ENCODE measurements around the gene NKG7.

NKG7 gene

GRCh38 chr19:51377422-51377821 is 5.0 kb upstream of the NKG7 start:
- H3K36me3 ChIP-seq (ENCODE audit: insufficient read depth, low read length) = no peaks in the 10 kb centered on the region
- peaks cover 29% of the 10 kb centered on the region for H3K4me1 ChIP-seq (ENCODE audit: insufficient read depth, low read length)
- no peak overlapping the region for H2AFZ ChIP-seq (ENCODE audit: low read depth, low read length)
- TF ChIP-seq EZH2 (IDR thresholded peaks at IDR 0.05; ENCODE audit: borderline replicate concordance, low read depth, low read length, severe bottlenecking) = no peak
- TF ChIP-seq, protein P1, sequence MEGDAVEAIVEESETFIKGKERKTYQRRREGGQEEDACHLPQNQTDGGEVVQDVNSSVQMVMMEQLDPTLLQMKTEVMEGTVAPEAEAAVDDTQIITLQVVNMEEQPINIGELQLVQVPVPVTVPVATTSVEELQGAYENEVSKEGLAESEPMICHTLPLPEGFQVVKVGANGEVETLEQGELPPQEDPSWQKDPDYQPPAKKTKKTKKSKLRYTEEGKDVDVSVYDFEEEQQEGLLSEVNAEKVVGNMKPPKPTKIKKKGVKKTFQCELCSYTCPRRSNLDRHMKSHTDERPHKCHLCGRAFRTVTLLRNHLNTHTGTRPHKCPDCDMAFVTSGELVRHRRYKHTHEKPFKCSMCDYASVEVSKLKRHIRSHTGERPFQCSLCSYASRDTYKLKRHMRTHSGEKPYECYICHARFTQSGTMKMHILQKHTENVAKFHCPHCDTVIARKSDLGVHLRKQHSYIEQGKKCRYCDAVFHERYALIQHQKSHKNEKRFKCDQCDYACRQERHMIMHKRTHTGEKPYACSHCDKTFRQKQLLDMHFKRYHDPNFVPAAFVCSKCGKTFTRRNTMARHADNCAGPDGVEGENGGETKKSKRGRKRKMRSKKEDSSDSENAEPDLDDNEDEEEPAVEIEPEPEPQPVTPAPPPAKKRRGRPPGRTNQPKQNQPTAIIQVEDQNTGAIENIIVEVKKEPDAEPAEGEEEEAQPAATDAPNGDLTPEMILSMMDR (IDR thresholded peaks at IDR 0.05; ENCODE audit: borderline replicate concordance, extremely low read depth, low read length, poor library complexity, severe bottlenecking) = no peak
- no peaks in the 10 kb centered on the region for H3K79me2 ChIP-seq (ENCODE audit: insufficient read depth, low read length)
- H3K9ac ChIP-seq (ENCODE audit: low read depth, low read length) = no peak overlapping the region
- no peaks in the 10 kb centered on the region for H4K20me1 ChIP-seq (ENCODE audit: insufficient read depth, low read length)
- H3K4me3 ChIP-seq (ENCODE audit: low read depth in 1 of 2, low read length in 2 of 2) = no peak overlapping the region
- no peak overlapping the region for H3K4me2 ChIP-seq (ENCODE audit: insufficient read depth, low read length)
- no peak for DNase-seq
- H3K9me3 ChIP-seq (ENCODE audit: insufficient read depth, low read length, severe bottlenecking) = peaks cover 4% of the 10 kb centered on the region
- no peak overlapping the region for H3K27ac ChIP-seq (ENCODE audit: low read length)
- no peaks in the 10 kb centered on the region for H3K27me3 ChIP-seq (ENCODE audit: insufficient read depth, low read length, poor library complexity)
- no peak for ATAC-seq (ENCODE audit: insufficient read depth, low read depth)

DNA sequence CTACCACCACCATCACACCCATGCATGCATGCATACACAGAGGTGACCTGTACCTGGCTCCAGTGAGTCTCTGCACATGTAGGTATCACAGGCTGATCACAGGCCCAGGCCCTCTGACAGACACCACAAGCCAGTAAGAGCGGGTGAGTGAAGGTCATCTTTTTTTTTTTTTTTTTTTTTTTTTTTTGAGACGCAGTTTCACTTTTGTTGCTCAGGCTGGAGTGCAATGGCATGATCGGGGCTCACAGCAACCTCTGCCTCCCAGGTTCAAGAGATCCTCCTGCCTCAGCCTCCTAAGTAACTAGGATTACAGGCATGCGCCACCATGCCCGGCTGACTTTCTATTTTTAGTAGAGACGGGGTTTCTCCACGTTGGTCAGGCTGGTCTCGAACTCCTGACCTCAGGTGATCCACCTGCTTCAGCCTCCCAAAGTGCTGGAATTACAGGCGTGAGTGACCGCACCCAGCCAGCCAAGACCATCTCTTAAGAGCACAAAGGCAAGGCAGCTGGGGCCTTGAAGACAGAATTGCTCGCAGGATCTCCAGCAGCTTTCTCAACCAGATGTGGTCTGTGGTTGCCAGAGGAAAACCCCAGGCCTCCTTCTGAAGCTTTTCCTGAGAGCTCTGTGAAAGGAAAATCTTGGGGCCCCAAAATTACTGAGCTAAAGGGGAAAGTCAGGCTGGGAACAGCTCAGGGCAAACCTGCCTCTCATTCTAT is 3.2 kb upstream of the NKG7 start:
- TF ChIP-seq, protein P1 (IDR thresholded peaks at IDR 0.05; ENCODE audit: borderline replicate concordance, extremely low read depth, low read length, poor library complexity, severe bottlenecking) = no peak
- TF ChIP-seq EZH2 (IDR thresholded peaks at IDR 0.05; ENCODE audit: borderline replicate concordance, low read depth, low read length, severe bottlenecking) = no peak
- ATAC-seq (ENCODE audit: insufficient read depth, low read depth) = no peak
- no peak overlapping the region for H3K4me2 ChIP-seq (ENCODE audit: insufficient read depth, low read length)
- H3K9me3 ChIP-seq (ENCODE audit: insufficient read depth, low read length, severe bottlenecking) = no peaks in the 10 kb centered on the region
- H3K4me3 ChIP-seq (ENCODE audit: low read depth in 1 of 2, low read length in 2 of 2) = no peak overlapping the region
- no peaks in the 10 kb centered on the region for H3K27me3 ChIP-seq (ENCODE audit: insufficient read depth, low read length, poor library complexity)
- DNase-seq = peak; percentile 59
- no peak overlapping the region for H2AFZ ChIP-seq (ENCODE audit: low read depth, low read length)
- H3K79me2 ChIP-seq (ENCODE audit: insufficient read depth, low read length) = peaks cover 5% of the 10 kb centered on the region; the same call in 1 of the 2 replicates
- no peak overlapping the region for H3K27ac ChIP-seq (ENCODE audit: low read length)
- no peaks in the 10 kb centered on the region for H3K36me3 ChIP-seq (ENCODE audit: insufficient read depth, low read length)
- peaks cover 47% of the 10 kb centered on the region for H3K4me1 ChIP-seq (ENCODE audit: insufficient read depth, low read length)
- no peak overlapping the region for H3K9ac ChIP-seq (ENCODE audit: low read depth, low read length)
- no peaks in the 10 kb centered on the region for H4K20me1 ChIP-seq (ENCODE audit: insufficient read depth, low read length)

- H3K4me1 ChIP-seq (ENCODE audit: insufficient read depth, low read length) = peaks cover 65% of the 10 kb centered on the region
- no peaks in the 10 kb centered on the region for H4K20me1 ChIP-seq (ENCODE audit: insufficient read depth, low read length)
- H3K4me2 ChIP-seq (ENCODE audit: insufficient read depth, low read length) = peak overlapping the region; percentile 83
- H3K9me3 ChIP-seq (ENCODE audit: insufficient read depth, low read length, severe bottlenecking) = no peaks in the 10 kb centered on the region
- H3K36me3 ChIP-seq (ENCODE audit: insufficient read depth, low read length) = no peaks in the 10 kb centered on the region
- no peaks in the 10 kb centered on the region for H3K27me3 ChIP-seq (ENCODE audit: insufficient read depth, low read length, poor library complexity)
- DNase-seq = no peak
- peak overlapping the region; percentile 89 for H3K27ac ChIP-seq (ENCODE audit: low read length)
- H3K9ac ChIP-seq (ENCODE audit: low read depth, low read length) = peak overlapping the region; percentile 69
- H2AFZ ChIP-seq (ENCODE audit: low read depth, low read length) = peak overlapping the region; percentile 48
- TF ChIP-seq, protein P1 (IDR thresholded peaks at IDR 0.05; ENCODE audit: borderline replicate concordance, extremely low read depth, low read length, poor library complexity, severe bottlenecking) = no peak
- no peak for TF ChIP-seq EZH2 (IDR thresholded peaks at IDR 0.05; ENCODE audit: borderline replicate concordance, low read depth, low read length, severe bottlenecking)
- peaks cover 7% of the 10 kb centered on the region for H3K79me2 ChIP-seq (ENCODE audit: insufficient read depth, low read length)
- no peak for ATAC-seq (ENCODE audit: insufficient read depth, low read depth)
- H3K4me3 ChIP-seq (ENCODE audit: low read depth in 1 of 2, low read length in 2 of 2) = peak overlapping the region; percentile 7 to 57; a peak in 3 of 4 replicates
Measured at GRCh38 chr19:51372021-51372648, 319 bp downstream of the NKG7 start.

All from DND-41 (cell line).